HepG2 (cell line): ENCODE data around the gene PCSK2. TPM values are rescaled to one million over a fixed set of nuclear protein-coding genes. Genes with fewer than 3 reads are reported as not detected.

Source experiments
- CREBL2 ChIP-seq: sonication (generic); formaldehyde crosslinking; IDR thresholded peaks from 2 replicates; pipeline ENCODE4 v1.8.1; 2023; ENCODE audit warnings: missing genetic modification reagents, mild to moderate bottlenecking, borderline replicate concordance
- DNMT3B ChIP-seq: conservative IDR thresholded peaks from 2 replicates; pipeline ENCODE4 v1.6.1; 2016; ENCODE audit warnings: missing biosample characterization, control low read depth
- FOXA1 ChIP-seq, 2 experiments: fragments of 450-650 bp in 1 of 2; sonication (generic) in 1 of 2; formaldehyde crosslinking in 1 of 2; IDR thresholded peaks; 2 replicates each; pipeline versions ENCODE4 v1.4.0 to v1.6.1; 2016 to 2020; ENCODE audit warnings: missing genetic modification reagents in 1 of 2
- GLI4 ChIP-seq: sonication (generic); formaldehyde crosslinking; IDR thresholded peaks from 2 replicates; pipeline ENCODE4 v1.5.1; 2020; ENCODE audit warnings: missing genetic modification reagents, mild to moderate bottlenecking, moderate library complexity, borderline replicate concordance
- KAT8 ChIP-seq: IDR thresholded peaks from 2 replicates; pipeline ENCODE4 v1.6.1; 2016; ENCODE audit warnings: missing genetic modification reagents, missing compliant biosample characterization
- MAZ ChIP-seq, 2 experiments: sonication (generic) in 1 of 2; formaldehyde crosslinking in 1 of 2; IDR thresholded peaks; 2 replicates each; pipeline versions ENCODE4 v1.5.0 to v1.6.1; 2012 to 2020; ENCODE audit warnings: low read depth in 2 of 2, mild to moderate bottlenecking in 2 of 2, borderline replicate concordance in 1 of 2, improper control_type of control experiment in 1 of 2, low read length in 1 of 2, missing genetic modification reagents in 1 of 2, moderate library complexity in 1 of 2
- PRPF4 ChIP-seq: fragments of 200-400 bp; formaldehyde crosslinking; IDR thresholded peaks from 2 replicates; pipeline ENCODE4 v1.6.1; 2016; ENCODE audit warnings: low read length, low read depth; ENCODE audit not compliant: poor library complexity, severe bottlenecking
- SAP130 ChIP-seq: IDR thresholded peaks from 2 replicates; pipeline ENCODE4 v1.6.1; 2016; ENCODE audit warnings: low read depth
- TSC22D2 ChIP-seq: sonication (generic); formaldehyde crosslinking; IDR thresholded peaks from 2 replicates; pipeline ENCODE4 v1.5.1; 2020; ENCODE audit warnings: missing genetic modification reagents, mild to moderate bottlenecking, borderline replicate concordance
- ZNF589 ChIP-seq: sonication (generic); formaldehyde crosslinking; conservative IDR thresholded peaks from 2 replicates; pipeline ENCODE4 v1.8.0; 2022; ENCODE audit warnings: mild to moderate bottlenecking, moderate library complexity, missing genetic modification reagents
- ZNF598 ChIP-seq: sonication (generic); formaldehyde crosslinking; IDR thresholded peaks from 2 replicates; pipeline ENCODE4 v1.5.1; 2020; ENCODE audit warnings: mild to moderate bottlenecking, missing genetic modification reagents, borderline replicate concordance
- ZNF792 ChIP-seq: IDR thresholded peaks from 2 replicates; pipeline ENCODE4 v1.6.1; 2016
- polyA plus RNA-seq, 8 experiments: library from polyadenylated mRNA; depleted of rRNA in 3 of 8; stranded (reverse) in 7 of 8; unstranded in 1 of 8; fragments of >200 nt; fragmentation: Illumina TruSeq in 4 of 8; extraction: Trizol in 4 of 8; gene quantifications; 2 replicates each; pipeline versions ENCODE4 v1.2.1 to v1.2.3, GENCODE V29; 2011 to 2016; ENCODE audit warnings: low read depth in 4 of 8, missing spikeins in 1 of 8, mixed read lengths in 1 of 8; ENCODE audit not compliant: insufficient read depth in 1 of 8
- total RNA-seq, 5 experiments: library from RNA; depleted of rRNA; stranded (reverse); fragments of >200 nt; fragmentation: Illumina TruSeq; extraction: Trizol; gene quantifications; 2 replicates each; pipeline ENCODE4 v1.2.3, GENCODE V29; 2016; ENCODE audit warnings: low read depth in 1 of 5
- TF ChIP-seq, protein P1 (sequence below), 2 experiments: sonication (generic) in 1 of 2; formaldehyde crosslinking in 1 of 2; IDR thresholded peaks; 2 replicates each; pipeline versions ENCODE4 v1.6.1 to v1.9.0; 2014 to 2022; ENCODE audit warnings: antibody characterized with exemption in 1 of 2, borderline replicate concordance in 1 of 2, inconsistent platforms in 1 of 2, low read depth in 1 of 2, missing genetic modification reagents in 1 of 2
- TF ChIP-seq, protein P2 (sequence below), 2 experiments: sonication (generic) in 1 of 2; formaldehyde crosslinking in 1 of 2; IDR thresholded peaks; 2 replicates each; pipeline versions ENCODE4 v1.4.0 to v1.6.1; 2018 to 2020; ENCODE audit warnings: missing genetic modification reagents in 2 of 2, borderline replicate concordance in 1 of 2, low read depth in 1 of 2, mild to moderate bottlenecking in 1 of 2, missing biosample characterization in 1 of 2
- TF ChIP-seq, protein P3 (sequence below): sonication (generic); formaldehyde crosslinking; IDR thresholded peaks from 2 replicates; pipeline ENCODE4 v1.4.0; 2020; ENCODE audit warnings: missing genetic modification reagents

PCSK2 gene
- total and polyA plus RNA-seq, 2 of the 13 experiments (the other 11 are each of a cell fraction or from before 2014, with no cell fraction given), result not detected

GRCh38 chr20:17530716-17531664 lies 304.1 kb downstream of the PCSK2 start, which contains the start of gene BFSP1 (continued):
- TF ChIP-seq ZNF792 (CRISPR knock-in tag) (peak; percentile 64), SAP130 (CRISPR knock-in tag) (peak; percentile 45; the same call in 1 of the 2 replicates), PRPF4 (peak; percentile 9), CREBL2 (CRISPR knock-in tag) (0 out of 2 replicates have a peak, but pooled peaks have one; percentile 68), FOXA1 (IDR thresholded peaks at IDR 0.05) (no peak), FOXA1 (CRISPR knock-in tag; IDR thresholded peaks at IDR 0.05) (peak; percentile 83), MAZ (IDR thresholded peaks at IDR 0.05; ENCODE audit: borderline replicate concordance, low read depth, low read length) (no peak), MAZ (CRISPR knock-in tag; IDR thresholded peaks at IDR 0.05; ENCODE audit: low read depth) (peak; percentile 82), ZNF589 (peak; percentile 67; the same call in 1 of the 2 replicates), TSC22D2 (CRISPR knock-in tag) (peak; percentile 93; the same call in 1 of the 2 replicates), DNMT3B (no peak), ZNF598 (CRISPR knock-in tag) (0 out of 2 replicates have a peak, but pooled peaks have one; percentile 77), KAT8 (CRISPR knock-in tag) (peak; percentile 57), GLI4 (CRISPR knock-in tag) (peak; percentile 34)
- TF ChIP-seq, protein P1, sequence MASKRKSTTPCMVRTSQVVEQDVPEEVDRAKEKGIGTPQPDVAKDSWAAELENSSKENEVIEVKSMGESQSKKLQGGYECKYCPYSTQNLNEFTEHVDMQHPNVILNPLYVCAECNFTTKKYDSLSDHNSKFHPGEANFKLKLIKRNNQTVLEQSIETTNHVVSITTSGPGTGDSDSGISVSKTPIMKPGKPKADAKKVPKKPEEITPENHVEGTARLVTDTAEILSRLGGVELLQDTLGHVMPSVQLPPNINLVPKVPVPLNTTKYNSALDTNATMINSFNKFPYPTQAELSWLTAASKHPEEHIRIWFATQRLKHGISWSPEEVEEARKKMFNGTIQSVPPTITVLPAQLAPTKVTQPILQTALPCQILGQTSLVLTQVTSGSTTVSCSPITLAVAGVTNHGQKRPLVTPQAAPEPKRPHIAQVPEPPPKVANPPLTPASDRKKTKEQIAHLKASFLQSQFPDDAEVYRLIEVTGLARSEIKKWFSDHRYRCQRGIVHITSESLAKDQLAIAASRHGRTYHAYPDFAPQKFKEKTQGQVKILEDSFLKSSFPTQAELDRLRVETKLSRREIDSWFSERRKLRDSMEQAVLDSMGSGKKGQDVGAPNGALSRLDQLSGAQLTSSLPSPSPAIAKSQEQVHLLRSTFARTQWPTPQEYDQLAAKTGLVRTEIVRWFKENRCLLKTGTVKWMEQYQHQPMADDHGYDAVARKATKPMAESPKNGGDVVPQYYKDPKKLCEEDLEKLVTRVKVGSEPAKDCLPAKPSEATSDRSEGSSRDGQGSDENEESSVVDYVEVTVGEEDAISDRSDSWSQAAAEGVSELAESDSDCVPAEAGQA (IDR thresholded peaks at IDR 0.05; ENCODE audit: low read depth), result no peak
- TF ChIP-seq, protein P1 (CRISPR knock-in tag; IDR thresholded peaks at IDR 0.05; ENCODE audit: borderline replicate concordance), result peak; percentile 84; the same call in 1 of the 2 replicates
- TF ChIP-seq, protein P2, sequence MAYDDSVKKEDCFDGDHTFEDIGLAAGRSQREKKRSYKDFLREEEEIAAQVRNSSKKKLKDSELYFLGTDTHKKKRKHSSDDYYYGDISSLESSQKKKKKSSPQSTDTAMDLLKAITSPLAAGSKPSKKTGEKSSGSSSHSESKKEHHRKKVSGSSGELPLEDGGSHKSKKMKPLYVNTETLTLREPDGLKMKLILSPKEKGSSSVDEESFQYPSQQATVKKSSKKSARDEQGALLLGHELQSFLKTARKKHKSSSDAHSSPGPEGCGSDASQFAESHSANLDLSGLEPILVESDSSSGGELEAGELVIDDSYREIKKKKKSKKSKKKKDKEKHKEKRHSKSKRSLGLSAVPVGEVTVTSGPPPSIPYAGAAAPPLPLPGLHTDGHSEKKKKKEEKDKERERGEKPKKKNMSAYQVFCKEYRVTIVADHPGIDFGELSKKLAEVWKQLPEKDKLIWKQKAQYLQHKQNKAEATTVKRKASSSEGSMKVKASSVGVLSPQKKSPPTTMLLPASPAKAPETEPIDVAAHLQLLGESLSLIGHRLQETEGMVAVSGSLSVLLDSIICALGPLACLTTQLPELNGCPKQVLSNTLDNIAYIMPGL (CRISPR knock-in tag; IDR thresholded peaks at IDR 0.05; ENCODE audit: borderline replicate concordance in 1 of 2, low read depth in 1 of 2), result peak in 1 of 2 experiments; percentile 48; a peak in 1 of 4 replicates
- TF ChIP-seq, protein P3, sequence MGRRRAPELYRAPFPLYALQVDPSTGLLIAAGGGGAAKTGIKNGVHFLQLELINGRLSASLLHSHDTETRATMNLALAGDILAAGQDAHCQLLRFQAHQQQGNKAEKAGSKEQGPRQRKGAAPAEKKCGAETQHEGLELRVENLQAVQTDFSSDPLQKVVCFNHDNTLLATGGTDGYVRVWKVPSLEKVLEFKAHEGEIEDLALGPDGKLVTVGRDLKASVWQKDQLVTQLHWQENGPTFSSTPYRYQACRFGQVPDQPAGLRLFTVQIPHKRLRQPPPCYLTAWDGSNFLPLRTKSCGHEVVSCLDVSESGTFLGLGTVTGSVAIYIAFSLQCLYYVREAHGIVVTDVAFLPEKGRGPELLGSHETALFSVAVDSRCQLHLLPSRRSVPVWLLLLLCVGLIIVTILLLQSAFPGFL (CRISPR knock-in tag), result peak; percentile 15; the same call in 1 of the 2 replicates
